Inferior parietal cortex (tissue), 1 donor: ENCODE measurements around the gene ATP5ME.
"Not testable (repeated sequence)": the region's sequence is repeated elsewhere in the genome, so short reads cannot be mapped to it uniquely, and the experiment has no call there.

ENCODE experiments used
- DNase-seq: peaks from one replicate; pipeline ENCODE4 v3.0.0-alpha.2; 2016; ENCODE audit errors: extremely low spot score

The ATP5ME gene

DNA sequence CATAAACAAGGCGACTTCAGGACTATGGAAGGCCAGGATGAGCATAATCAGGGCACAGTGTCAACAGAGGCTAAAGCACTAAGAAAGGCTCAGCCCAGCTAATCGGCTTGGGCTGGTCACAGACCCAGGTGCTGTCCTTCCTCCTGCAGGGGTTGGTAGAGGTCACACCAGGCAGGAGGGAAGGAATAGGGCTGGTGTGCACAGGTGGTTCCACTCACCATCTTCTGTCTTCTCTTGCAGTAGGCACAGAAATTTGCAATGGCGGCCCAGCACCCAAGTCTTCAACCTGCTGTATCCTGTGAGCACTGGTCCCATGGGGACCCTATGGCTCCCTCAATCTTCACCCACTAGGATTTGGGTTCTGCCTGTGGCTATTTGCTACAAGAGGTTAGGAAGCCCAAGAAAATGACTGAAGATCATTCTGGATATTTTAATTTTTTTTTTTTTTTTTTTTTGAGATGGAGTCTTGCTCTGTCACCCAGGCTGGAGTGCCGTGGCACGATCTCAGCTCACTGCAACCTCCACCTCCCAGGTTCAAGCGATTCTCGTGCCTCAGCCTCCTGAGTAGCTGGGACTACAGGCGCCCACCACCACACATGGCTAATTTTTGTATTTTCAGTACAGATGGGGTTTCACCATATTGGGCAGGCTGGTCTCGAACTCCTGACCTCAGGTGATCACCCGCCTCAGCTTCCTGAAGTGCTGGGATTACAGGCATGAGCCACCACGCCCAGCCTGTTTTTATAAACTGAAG is 4.1 kb downstream of the ATP5ME start:
- not testable (repeated sequence) for DNase-seq

DNA sequence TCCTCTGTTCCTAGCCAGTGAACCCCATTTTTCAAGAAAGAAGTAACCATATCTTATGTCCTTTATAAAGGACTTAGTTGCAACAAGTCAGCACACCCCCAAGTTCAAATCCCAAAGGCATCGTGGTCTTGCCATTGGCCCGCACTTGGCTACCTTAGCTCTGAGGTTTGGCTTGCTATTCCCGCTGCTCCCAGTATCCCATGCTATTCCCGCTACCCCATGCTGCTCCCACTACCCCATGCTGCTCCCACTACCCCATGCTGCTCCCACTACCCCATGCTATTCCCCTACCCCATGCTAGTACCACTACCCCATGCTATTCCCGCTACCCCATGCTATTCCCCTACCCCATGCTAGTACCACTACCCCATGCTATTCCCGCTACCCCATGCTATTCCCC is 5.9 kb downstream of the ATP5ME start:
- DNase-seq: not testable (repeated sequence)

DNA sequence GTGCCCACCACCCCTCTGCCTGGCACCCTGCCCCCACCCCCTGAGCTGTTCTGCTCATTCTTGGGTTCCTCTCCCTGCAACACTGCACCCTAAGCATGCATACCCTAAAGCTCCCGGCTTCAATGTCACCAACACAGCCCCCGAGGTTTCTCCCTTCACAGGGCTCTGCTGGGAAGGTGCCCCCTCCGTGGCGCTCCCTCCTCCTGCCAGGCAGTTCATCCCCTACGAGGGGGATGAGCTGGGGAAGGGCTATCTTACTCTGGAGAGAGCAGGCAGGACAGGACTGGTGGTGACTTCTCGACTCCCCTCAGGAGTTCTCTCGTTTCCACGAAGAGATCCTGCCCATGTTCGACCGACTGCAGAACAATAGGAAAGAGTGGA is 6.5 kb downstream of the ATP5ME start:
- no peak for DNase-seq

DNA sequence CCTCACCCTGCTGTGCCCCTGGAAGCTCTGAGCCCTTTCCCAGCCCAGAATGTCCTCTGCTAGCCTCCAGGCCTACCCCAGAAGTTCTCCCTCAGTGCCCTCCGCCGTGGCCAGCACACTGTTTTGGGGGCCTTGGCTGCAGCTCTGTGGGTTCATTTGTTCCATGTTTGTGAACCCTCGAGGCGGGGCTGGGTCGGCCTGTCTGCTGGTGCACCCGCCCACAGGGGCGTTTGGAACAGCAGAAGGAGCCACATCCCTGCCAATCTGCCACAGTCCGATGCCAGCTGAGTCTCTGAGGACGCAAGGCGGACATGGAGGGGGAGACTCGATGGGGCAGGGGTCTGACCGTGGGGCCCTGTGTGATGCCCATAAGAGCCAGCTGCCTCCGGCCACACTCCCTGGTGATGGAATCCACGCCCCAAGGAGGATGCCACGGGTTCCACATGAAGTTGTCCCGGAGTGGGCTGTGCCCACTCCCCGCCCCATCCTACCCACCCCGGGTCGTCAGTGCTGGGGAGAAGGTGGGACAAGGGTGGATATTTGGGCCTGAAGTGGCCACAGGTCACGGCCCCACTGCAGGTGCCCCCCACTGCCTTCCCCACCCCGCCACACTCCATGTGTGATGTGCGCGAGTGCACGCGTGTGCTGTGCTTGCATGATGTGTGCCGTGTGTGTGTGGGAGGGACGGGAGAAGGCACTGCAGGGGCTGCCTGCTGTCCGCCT is 7.1 kb downstream of the ATP5ME start:
- no peak for DNase-seq

DNA sequence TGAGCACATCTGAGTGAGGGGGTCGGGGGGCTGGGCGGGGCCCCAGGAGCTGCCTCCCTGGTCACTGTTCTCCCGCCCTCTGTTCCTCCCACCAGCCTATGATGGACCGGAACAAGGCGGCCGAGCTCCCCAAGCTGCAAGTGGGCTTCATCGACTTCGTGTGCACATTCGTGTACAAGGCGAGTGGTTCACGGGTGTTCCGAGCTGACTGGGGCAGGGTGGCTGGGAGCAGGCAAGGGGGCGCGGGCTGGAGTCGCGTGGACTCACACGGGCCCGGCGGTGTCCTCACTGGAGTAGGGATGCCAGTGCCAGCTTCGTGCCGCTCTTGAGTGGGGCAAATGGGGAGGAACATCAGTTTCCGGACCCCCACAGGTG is 7.7 kb downstream of the ATP5ME start:
- DNase-seq: no peak

DNA sequence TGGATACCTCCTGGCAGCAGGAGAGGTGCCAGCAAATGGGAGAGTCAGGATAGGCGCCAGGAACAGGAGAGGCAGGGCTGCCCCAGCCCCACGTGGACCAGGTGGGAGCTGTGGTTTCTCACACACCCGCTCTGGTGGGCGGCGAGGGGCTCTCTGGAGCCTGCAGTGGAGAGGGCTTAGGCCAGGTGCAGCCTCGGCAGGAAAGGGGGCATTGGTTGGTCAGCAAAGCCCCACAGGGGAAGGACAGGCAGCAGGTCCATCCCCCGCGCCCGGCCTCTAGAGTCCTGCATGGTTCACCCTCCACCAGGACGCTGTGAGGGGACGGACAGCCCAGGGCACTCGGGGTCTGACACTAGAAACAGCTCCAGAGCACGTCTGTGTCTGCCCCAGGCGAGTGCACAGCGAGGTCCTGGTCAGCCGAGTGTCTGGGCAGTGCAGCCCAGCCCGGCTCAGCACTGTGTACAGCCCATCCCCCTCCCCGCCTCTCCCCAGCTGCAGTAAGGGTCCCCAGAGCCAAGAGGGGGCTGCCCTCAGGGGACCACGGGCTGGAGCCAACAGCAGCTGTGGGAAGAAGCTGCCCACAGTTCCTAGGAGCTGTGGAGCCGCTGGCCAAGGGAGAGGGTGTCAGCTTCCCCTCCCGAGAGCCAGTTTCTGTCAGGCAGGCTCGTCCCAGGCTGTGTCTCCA is 8.2 kb downstream of the ATP5ME start:
- DNase-seq: no peak

DNA sequence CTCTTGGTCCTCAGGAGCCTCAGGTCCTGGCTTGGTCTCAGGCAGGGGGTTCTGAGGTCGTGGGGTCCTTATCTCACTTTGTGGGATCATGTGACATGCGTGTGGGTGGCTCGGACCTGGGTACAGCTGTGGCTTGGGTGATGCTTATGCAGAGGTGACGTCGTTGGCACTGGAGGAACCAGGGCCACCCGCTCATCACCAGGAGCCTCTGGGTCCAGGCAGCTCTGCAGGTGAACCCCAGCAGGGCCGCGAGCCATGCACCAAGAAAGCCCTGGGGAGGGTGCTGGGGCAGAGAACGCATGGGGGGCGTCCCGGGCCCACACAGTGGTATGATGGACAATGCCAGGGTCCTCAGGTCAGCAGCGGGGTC is 8.7 kb downstream of the ATP5ME start:
- no peak for DNase-seq

DNA sequence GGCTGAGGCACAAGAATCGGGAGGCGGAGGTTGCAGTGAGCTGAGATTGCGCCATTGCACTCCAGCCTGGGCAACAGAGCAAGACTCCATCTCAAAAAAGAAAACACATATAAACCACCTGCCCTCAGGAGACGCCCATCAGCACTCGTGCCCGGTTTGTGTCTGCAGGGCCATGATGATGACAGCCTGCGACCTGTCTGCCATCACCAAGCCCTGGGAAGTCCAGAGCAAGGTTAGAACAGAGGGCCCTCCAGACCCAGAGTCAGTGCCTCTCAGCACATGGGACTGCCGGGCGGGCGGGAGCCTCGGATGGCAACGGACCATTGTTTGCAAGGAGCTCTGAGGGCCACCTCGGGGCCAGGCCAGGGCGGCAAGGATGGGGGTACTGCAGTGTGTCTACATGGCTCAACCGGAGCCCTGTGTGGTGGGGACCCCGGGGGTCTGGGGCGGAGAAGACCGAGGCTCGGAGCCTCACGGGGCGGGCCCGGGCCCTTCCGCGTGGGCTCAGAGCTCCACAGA is 9.3 kb downstream of the ATP5ME start:
- DNase-seq: no peak

DNA sequence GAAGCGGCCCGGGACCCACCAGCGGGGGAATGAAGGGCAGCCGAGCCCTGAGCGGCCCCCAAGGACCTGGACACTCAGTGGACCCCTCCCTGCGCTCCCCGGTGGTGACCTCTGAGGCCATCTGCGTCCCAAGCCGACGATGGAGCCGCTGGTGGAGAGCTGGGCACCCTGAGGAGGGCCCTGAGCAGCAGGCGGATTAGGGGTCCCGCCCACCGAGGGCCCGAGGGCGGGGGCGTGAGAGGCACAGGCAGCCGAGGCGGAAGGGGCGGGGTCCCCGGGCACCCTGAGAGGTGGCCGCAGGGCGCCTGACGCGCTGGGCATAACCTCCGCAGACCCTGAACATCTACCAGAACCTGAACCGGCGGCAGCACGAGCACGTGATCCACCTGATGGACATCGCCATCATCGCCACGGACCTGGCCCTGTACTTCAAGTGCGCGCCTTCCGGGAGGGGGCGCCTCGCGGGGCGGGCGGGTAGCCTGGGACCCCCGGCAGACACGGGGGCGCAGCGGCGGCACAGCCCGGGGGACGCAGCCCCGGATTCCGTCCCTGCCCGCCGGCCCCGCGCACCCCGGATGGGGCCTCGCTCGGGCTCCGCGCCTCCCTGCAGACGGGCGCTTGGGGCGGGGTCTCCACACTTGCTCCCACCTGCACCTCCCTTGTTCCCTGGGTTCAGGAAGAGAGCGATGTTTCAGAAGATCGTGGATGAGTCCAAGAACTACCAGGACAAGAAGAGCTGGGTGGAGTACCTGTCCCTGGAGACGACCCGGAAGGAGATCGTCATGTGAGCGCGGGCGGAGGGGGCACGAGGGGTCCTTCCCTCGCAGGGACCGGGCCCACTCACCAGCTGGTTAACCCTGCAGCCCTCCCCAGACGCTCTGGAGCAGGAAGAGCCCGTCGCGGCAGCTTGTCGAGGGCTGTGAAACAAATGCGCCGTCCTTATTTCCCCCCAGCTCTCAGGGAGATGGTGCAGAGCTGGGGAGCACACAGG is 10.3 kb downstream of the ATP5ME start:
- no peak for DNase-seq

DNA sequence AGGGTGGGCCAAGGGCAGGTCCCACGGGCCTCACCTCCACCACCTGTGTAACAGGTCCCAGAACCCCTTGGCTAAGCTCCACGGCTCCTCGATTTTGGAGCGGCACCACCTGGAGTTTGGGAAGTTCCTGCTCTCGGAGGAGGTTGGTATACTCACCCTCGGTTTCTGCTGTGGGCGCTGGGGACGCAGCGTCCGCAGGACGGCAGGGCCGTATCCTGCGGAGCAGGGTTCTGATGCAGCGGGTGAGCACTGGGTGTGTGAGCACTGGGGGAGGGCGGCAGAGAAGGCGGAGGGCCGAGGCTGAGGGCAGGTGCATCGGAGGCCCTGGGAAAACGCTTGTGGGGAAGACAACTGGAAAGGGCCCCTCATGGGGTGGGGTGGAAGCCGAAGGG is 11.0 kb downstream of the ATP5ME start:
- DNase-seq: no peak

DNA sequence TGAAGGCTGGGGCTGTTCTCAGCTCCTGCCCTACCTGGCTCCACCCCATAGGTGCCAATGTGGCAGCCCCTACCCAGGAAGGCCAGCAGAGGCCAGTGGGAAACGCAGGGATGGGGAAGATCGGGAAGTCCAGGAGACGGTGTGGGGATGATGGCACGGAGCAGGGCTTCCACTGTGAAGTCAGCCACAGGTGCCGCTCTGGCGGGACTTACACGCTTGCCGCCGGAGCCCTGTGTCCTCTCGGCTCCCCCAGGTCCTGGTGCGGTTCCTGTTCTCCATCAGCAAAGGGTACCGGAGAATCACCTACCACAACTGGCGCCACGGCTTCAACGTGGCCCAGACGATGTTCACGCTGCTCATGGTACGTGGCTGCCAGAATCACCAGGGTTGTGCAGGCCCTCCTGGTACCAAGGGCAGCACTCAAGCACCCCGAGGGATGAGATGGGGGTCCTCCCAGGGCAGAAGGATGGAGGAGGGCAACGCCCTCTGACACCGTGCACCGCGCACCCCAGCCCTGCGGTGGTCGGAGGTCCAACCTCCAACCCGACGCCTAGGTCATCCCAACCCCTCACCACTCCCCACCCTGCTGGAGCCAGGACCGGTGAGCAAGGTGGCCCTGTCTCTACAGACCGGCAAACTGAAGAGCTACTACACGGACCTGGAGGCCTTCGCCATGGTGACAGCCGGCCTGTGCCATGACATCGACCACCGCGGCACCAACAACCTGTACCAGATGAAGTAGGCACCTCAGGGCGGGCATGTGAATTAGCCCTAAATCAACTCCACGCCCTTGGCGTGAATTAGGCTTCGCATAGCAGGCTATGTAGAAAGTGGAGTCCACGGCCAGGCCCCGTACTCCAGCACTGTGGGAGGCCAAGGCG is 12.0 kb downstream of the ATP5ME start:
- no peak for DNase-seq

DNA sequence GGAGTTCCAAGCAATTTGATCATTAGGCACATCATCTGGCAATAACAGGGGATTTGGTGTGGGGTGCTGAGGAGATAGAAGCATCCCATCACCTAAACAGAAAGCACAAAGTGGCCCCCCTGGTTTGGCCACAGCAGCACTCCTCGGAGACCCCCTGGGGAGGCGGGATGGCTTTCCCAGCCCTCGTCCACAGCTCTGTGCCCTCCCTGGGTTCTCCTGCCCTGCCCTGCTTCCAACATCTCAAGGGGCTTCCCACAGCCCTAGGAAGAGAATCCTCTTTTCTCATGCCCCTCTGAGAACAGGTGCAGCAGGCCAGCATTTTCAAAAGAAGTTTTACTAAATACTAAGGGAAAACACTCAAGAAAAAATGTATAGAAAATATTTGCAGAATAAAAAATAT is 12.8 kb downstream of the ATP5ME start:
- no peak for DNase-seq

DNA sequence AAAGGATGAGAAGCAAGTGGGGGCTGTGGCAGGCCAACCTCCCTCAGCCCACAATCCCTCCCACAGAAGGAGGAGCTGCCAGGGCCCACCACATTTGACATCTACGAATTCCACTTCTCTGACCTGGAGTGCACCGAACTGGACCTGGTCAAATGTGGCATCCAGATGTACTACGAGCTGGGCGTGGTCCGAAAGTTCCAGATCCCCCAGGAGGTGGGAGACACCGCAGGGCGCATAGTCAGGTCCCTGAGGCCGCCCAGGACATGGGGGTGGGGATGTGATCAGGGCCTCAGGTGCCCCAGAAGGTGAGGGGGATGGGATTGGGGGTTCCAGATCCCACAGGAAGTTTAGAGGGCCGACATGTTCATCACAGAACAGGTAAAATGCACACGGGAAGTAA is 13.7 kb downstream of the ATP5ME start:
- no peak for DNase-seq

DNA sequence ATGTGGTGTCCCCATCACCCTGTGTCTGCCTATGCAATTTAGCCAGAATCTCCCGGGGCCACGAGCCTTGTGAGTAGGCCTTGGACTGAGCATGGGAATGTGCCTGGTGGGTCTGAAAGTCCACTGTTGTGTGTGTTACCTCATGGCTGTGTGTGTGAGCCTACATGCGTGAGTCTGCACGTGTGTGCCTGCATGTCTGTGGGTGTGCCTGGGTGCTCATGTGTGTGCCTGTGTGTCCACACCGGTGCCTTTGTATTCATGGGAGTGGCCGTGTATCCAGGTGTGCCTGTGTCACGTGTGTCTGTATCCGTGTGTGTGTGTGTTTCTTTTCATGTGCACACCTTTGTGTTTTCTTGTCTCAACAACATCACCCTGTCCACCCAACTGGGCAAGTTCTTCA is 14.2 kb downstream of the ATP5ME start:
- no peak for DNase-seq

DNA sequence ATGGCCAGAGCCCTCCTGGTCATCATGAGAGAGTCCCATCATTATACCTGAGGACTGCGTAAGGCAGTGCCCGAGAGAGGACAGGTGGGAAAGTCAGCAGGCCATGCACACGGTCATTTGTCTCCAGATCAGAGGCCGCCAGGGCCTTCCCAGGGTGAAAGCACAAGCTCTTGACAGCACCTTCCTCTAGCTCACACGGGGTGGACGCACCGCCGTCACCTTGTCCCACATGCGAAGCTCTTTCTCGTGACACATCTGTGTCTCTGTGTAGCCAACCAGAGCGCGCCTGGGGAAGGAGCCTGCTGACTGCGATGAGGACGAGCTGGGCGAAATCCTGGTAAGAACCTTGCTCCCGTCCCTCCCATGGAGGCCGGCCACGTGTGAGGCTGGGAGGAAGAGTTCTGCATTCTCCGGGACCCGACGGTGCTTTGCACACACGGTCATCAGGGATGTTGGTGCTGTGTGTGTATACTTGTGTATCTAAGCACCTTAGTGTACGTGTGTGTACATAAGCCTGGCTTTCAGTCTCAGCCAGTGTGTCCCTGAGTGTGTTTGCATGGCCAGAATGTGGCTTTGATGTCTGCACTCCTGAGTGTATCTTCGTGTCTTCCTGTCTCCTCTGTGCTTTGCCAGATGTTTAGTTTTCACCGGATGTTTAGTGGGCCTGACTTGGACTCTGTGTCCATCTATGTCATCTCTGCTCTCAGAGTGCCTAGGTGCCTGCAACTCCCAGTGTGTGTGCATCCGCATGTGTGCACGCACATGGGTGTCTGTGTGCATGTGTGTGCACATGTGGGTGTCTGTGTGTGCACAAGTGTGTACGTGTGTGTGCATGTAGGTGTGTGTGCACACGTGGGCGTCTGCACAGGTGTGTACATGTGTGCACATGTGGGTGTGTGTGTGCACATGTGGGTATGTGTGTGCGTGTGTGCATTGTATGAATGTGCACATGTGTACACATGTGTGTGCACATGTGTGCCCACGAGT is 15.1 kb downstream of the ATP5ME start:
- DNase-seq: no peak

DNA sequence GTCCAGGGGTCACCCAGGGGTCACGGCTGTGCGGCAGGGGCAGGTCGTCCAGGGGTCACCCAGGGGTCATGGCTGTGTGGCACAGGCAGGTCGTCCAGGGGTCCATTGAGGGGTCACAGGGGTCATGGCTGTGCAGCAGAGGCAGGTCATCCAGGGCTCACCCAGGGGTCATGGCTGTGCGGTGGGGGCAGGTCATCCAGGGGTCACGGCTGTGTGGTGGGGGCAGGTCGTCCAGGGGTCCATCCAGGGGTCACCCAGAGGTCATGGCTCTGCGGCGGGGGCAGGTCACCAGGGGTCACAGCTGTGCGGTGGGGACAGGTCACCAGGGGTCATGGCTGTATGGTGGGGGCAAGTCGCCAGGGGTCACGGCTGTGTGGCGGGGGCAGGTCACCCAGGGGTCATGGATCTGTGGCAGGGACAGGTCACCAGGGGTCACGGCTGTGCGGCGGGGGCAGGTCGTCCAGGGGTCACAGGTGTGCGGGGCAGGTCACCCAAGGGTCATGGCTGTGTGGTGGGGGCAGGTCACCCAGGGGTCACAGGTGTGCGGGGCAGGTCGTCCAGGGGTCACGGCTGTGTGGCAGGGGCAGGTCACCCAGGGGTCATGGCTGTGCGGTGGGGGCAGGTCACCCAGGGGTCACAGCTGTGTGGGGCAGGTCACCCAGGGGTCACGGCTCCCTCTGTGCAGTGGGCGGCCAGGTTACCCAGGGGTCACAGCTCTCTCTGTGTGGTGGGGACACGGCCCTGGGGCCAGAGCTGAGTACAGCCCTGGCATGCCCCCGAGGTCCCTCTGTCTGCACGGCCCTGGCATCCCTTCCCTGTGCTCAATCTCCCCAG is 16.0 kb downstream of the ATP5ME start:
- DNase-seq: no peak

DNA sequence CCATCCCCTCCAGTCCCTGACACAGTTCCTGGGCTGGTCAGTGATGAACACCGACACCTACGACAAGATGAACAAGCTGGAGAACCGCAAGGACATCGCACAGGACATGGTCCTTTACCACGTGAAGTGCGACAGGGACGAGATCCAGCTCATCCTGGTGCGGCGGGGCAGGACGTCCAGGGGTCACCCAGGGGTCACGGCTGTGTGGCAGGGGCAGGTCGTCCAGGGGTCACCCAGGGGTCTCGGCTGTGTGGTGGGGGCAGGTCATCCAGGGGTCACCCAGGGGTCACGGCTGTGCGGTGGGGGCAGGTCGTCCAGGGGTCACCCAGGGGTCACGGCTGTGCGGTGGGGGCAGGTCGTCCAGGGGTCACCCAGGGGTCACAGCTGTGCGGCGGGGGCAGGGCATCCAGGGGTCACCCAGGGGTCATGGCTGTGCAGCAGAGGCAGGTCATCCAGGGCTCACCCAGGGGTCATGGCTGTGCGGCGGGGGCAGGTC is 16.7 kb downstream of the ATP5ME start:
- no peak for DNase-seq
